HEK293 (cell line): ENCODE results near the gene RTN1.

Source experiments
- CTCF ChIA-PET: fragments of 350-600 bp; formaldehyde crosslinking; extraction: SDS; loops from one replicate; lab custom pipeline; 2021; ENCODE audit warnings: antibody characterized with exemption; lab: Yijun Ruan, JAX
- POLR2A ChIA-PET: fragments of 300-600 bp; formaldehyde crosslinking; extraction: SDS; loops from one replicate; lab custom pipeline; 2020; ENCODE audit warnings: antibody characterized with exemption, inconsistent platforms; lab: Yijun Ruan, JAX
- H3K27ac ChIP-seq: fragments of 200-500 bp; sonication (Bioruptor generic); 2 replicates; pipeline ENCODE4 v1.5.1; 2014; ENCODE audit warnings: low read depth, low read length, control low read depth, inconsistent platforms; ENCODE audit errors: extremely low read depth
- H3K36me3 ChIP-seq, 2 experiments: fragments of 200-500 bp in 1 of 2; sonication (Bioruptor generic) in 1 of 2; 1 replicate in 1 of 2; 2 replicates in 1 of 2; pipeline ENCODE4 v1.5.1; 2014 to 2017; ENCODE audit warnings: inconsistent platforms in 2 of 2, low read length in 2 of 2; ENCODE audit not compliant: control insufficient read depth in 2 of 2, insufficient read depth in 1 of 2
- H3K4me1 ChIP-seq: fragments of 200-500 bp; sonication (Bioruptor generic); 2 replicates; pipeline ENCODE4 v1.5.1; 2014; ENCODE audit warnings: mild to moderate bottlenecking, low read length, inconsistent platforms; ENCODE audit not compliant: control insufficient read depth, insufficient read depth
- H3K4me3 ChIP-seq: 2 replicates; pipeline ENCODE4 v1.5.1; 2011; ENCODE audit warnings: low read depth, mild to moderate bottlenecking, control low read depth, low read length, moderate library complexity
- H3K9me3 ChIP-seq: fragments of 200-500 bp; sonication (Bioruptor generic); 2 replicates; pipeline ENCODE4 v1.5.1; 2014; ENCODE audit warnings: low read depth, low read length, inconsistent platforms; ENCODE audit not compliant: control insufficient read depth, insufficient read depth
- IKZF3 ChIP-seq: fragments of 450-650 bp; IDR thresholded peaks from 2 replicates; pipeline ENCODE4 v1.5.0; 2018; ENCODE audit warnings: missing biosample characterization, mild to moderate bottlenecking, missing genetic modification characterization, moderate library complexity
- KLF10 ChIP-seq: fragments of 450-650 bp; IDR thresholded peaks from 2 replicates; pipeline ENCODE4 v1.5.1; 2018; ENCODE audit warnings: missing biosample characterization, mild to moderate bottlenecking, missing genetic modification characterization
- REPIN1 ChIP-seq: fragments of 450-650 bp; formaldehyde crosslinking; IDR thresholded peaks from 2 replicates; pipeline ENCODE4 v1.5.1; 2017; ENCODE audit warnings: missing biosample characterization, missing genetic modification characterization, low read depth
- TCF7L2 ChIP-seq: IDR thresholded peaks from 2 replicates; pipeline ENCODE4 v1.6.1; 2011; ENCODE audit warnings: low read depth, mild to moderate bottlenecking, inconsistent platforms, low read length, moderate library complexity, borderline replicate concordance
- WT1 ChIP-seq: fragments of 450-650 bp; formaldehyde crosslinking; IDR thresholded peaks from 2 replicates; pipeline ENCODE4 v1.5.1; 2016; ENCODE audit warnings: missing biosample characterization, missing genetic modification characterization
- ZBTB11 ChIP-seq: fragments of 450-650 bp; formaldehyde crosslinking; conservative IDR thresholded peaks from 2 replicates; pipeline ENCODE4 v1.5.1; 2016; ENCODE audit warnings: low read depth, missing biosample characterization, missing genetic modification characterization
- ZFP37 ChIP-seq: fragments of 450-650 bp; formaldehyde crosslinking; IDR thresholded peaks from 2 replicates; pipeline ENCODE4 v1.5.1; 2016; ENCODE audit warnings: missing biosample characterization, missing genetic modification characterization
- ZNF140 ChIP-seq: fragments of 450-650 bp; formaldehyde crosslinking; IDR thresholded peaks from 2 replicates; pipeline ENCODE4 v1.5.1; 2016; ENCODE audit warnings: missing biosample characterization, missing genetic modification characterization
- ZNF157 ChIP-seq: fragments of 450-650 bp; formaldehyde crosslinking; IDR thresholded peaks from 2 replicates; pipeline ENCODE4 v1.5.1; 2016; ENCODE audit warnings: missing biosample characterization, missing genetic modification characterization
- ZNF174 ChIP-seq: fragments of 450-650 bp; formaldehyde crosslinking; IDR thresholded peaks from 2 replicates; pipeline ENCODE4 v1.5.0; 2017; ENCODE audit warnings: missing biosample characterization, mild to moderate bottlenecking, missing genetic modification characterization
- ZNF211 ChIP-seq: fragments of 450-650 bp; formaldehyde crosslinking; IDR thresholded peaks from 2 replicates; pipeline ENCODE4 v1.5.1; 2016; ENCODE audit warnings: low read depth, missing biosample characterization, missing genetic modification characterization
- ZNF280C ChIP-seq: fragments of 450-650 bp; formaldehyde crosslinking; IDR thresholded peaks from 2 replicates; pipeline ENCODE4 v1.5.1; 2016; ENCODE audit warnings: missing biosample characterization, missing genetic modification characterization
- ZNF510 ChIP-seq: fragments of 450-650 bp; formaldehyde crosslinking; IDR thresholded peaks from 2 replicates; pipeline ENCODE4 v1.5.1; 2018; ENCODE audit warnings: mild to moderate bottlenecking, missing genetic modification characterization, missing biosample characterization; ENCODE audit not compliant: insufficient replicate concordance
- ZNF544 ChIP-seq: fragments of 450-650 bp; formaldehyde crosslinking; IDR thresholded peaks from 2 replicates; pipeline ENCODE4 v1.5.0; 2017; ENCODE audit warnings: missing biosample characterization, missing genetic modification characterization
- ZNF660 ChIP-seq: fragments of 450-650 bp; IDR thresholded peaks from 2 replicates; pipeline ENCODE4 v1.5.1; 2018; ENCODE audit warnings: missing biosample characterization, mild to moderate bottlenecking, missing genetic modification characterization
- ZNF830 ChIP-seq: fragments of 450-650 bp; IDR thresholded peaks from 2 replicates; pipeline ENCODE4 v1.5.0; 2018; ENCODE audit warnings: missing biosample characterization, missing genetic modification characterization, low read depth, mild to moderate bottlenecking, moderate library complexity
- ZNF843 ChIP-seq: fragments of 450-650 bp; formaldehyde crosslinking; IDR thresholded peaks from 2 replicates; pipeline ENCODE4 v1.5.1; 2016; ENCODE audit warnings: missing biosample characterization, missing genetic modification characterization
- ZSCAN4 ChIP-seq: fragments of 450-650 bp; formaldehyde crosslinking; IDR thresholded peaks from 2 replicates; pipeline ENCODE4 v1.5.1; 2017; ENCODE audit warnings: missing biosample characterization, missing genetic modification characterization

The RTN1 gene

GRCh38 chr14:59601056-59601455, 269.5 kb downstream of the RTN1 start:
- no peak overlapping the region for H3K4me3 ChIP-seq
- ChIA-PET POLR2A (no interaction called here), CTCF (interaction anchor here (1.4 to 1.7 kb wide), 2 partner anchors 24 to 94 kb away, joined by 4 to 9 read pairs; partner anchors contain the start of gene CCDC175)

GRCh38 chr14:59600211-59600945, 270.2 kb downstream of the RTN1 start:
- ChIA-PET POLR2A (no interaction called here), CTCF (interaction anchor here (0.6 to 1.7 kb wide), 4 partner anchors 24 to 318 kb away, joined by 3 to 9 read pairs (median 4); partner anchors contain the start of gene CCDC175)
- no peaks in the 10 kb centered on the region for H3K36me3 ChIP-seq
- no peaks in the 10 kb centered on the region for H3K4me1 ChIP-seq
- no peaks in the 10 kb centered on the region for H3K9me3 ChIP-seq
- H3K27ac ChIP-seq, result no peak overlapping the region
- TF ChIP-seq ZNF280C (tag by site-specific recombination) (no peak), WT1 (tag by site-specific recombination) (no peak), ZFP37 (no peak), ZNF157 (tag by site-specific recombination) (no peak), TCF7L2 (no peak), ZNF660 (tag by site-specific recombination) (no peak), IKZF3 (no peak), ZSCAN4 (tag by site-specific recombination) (no peak), ZNF174 (tag by site-specific recombination) (no peak), ZNF140 (tag by site-specific recombination) (no peak), KLF10 (tag by site-specific recombination) (no peak), REPIN1 (no peak)
- H3K4me3 ChIP-seq, result no peak overlapping the region

More at GRCh38 chr14:59601056-59601455, 269.5 kb downstream of the RTN1 start:
- Histone ChIP-seq H3K9me3 (no peaks in the 10 kb centered on the region), H3K4me1 (no peaks in the 10 kb centered on the region), H3K27ac (no peak overlapping the region), H3K36me3 (no peaks in the 10 kb centered on the region)
- TF ChIP-seq ZNF843 (tag by site-specific recombination) (no peak), ZBTB11 (tag by site-specific recombination) (no peak)

GRCh38 chr14:59595071-59595470, 275.5 kb downstream of the RTN1 start:
- CTCF ChIA-PET, result interaction anchor here (0.6 to 1.1 kb wide), 2 partner anchors 11 to 83 kb away, joined by 3 to 6 read pairs; no protein-coding TSS in a partner anchor
- POLR2A ChIA-PET, result no interaction called here
- H3K9me3 ChIP-seq, result no peaks in the 10 kb centered on the region
- TF ChIP-seq ZNF211, result no peak
- TF ChIP-seq ZNF544 (tag by site-specific recombination), result peak; percentile 69; the same call in 1 of the 2 replicates
- 0 out of 2 replicates have a peak, but pooled peaks have one; percentile 21 for TF ChIP-seq ZNF830 (tag by site-specific recombination)
- no peak for TF ChIP-seq ZNF510 (tag by site-specific recombination)
- TF ChIP-seq, all 188 proteins: peak for 2
- no peaks in the 10 kb centered on the region for H3K36me3 ChIP-seq
- no peaks in the 10 kb centered on the region for H3K4me1 ChIP-seq
- no peak overlapping the region for H3K4me3 ChIP-seq
- no peak overlapping the region for H3K27ac ChIP-seq
